ENCODE measurements around the gene CACNA2D3.

The CACNA2D3 gene

DNA sequence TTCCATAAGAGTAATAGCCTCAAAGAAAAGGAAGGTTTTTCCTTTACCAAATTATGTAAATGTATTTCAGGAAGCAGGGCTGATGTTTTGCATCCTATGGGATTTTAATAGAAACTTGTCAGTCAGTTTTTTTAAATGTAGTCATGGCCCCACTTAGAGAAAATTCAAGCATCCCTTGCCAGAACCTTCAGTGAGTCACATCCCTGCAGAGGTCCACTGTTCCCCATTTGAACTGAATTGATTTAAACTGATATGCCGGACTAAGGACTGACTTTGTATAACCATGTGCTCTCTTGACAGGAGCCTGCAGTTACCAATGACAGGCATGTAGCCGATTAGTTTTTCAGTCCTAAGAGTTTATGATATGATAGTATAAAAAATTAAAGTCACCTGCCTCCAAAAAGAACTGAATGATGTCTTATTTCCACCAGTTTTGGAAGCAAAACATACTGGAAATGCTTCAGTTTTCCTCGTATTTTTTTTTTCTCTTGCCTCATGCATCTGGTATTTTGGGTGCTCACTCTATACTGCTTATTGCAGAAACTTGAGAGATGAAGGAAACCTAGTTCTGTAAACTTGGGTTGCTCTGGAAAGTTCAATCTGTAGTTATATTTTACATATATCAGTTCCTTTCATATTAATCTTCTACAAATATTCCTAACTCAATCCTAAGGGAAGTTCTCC is 774.8 kb downstream of the CACNA2D3 start:
- DNase-seq: no peak

DNA sequence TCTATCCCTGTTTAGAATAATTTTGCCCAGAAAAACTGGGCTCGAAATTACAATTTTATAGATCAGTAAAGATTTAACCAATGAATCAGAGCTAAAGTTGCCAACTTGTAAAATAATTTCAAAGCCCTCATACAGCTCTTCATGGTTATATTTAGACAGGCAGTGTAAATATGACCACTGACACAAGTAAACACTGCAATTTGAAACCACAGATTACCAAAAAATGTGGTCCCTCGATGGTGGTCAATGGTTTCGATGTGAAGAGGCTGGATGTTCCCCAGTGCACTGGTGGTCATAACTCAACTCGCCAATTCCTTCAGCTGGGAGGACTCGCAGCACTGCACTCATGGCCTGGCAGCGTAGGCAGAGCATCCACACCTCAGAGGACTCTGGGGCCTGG is 776.9 kb downstream of the CACNA2D3 start:
- no peak for DNase-seq

DNA sequence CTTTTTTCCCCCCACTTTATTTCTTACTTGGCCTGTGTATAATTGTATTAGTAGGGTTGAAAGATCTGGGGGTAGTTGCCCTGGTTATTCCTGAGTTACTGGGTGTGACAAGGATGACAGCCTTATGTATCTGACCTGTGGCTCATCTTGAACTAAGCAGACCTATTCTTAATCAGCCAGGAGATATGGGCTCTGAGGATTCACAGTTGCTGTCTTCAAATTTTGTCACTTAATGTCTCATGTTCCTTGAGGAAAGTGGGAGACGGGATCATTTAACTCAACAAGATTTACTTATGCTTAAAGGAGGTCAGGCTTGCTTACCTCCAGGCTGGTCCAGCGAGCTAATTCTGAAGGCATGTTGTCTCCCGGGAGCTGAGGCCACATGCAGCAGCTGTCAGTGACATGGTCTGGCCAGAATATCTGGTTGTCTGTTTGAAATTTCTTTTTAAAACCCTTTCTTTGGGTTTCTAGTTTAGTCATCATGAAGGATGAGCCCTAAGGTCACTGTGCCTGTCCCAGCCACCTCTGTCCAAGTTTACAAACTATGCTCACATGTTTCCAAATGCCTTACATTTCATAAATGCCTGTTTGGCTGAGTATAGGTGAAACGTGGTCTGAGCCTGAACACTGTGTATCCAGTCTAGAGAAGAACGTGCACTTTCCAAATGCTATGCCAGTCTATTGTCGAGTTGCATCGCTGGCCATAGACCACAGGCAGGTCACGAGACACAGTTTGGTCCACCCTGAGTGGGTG is 778.7 kb downstream of the CACNA2D3 start:
- no peak for DNase-seq

DNA sequence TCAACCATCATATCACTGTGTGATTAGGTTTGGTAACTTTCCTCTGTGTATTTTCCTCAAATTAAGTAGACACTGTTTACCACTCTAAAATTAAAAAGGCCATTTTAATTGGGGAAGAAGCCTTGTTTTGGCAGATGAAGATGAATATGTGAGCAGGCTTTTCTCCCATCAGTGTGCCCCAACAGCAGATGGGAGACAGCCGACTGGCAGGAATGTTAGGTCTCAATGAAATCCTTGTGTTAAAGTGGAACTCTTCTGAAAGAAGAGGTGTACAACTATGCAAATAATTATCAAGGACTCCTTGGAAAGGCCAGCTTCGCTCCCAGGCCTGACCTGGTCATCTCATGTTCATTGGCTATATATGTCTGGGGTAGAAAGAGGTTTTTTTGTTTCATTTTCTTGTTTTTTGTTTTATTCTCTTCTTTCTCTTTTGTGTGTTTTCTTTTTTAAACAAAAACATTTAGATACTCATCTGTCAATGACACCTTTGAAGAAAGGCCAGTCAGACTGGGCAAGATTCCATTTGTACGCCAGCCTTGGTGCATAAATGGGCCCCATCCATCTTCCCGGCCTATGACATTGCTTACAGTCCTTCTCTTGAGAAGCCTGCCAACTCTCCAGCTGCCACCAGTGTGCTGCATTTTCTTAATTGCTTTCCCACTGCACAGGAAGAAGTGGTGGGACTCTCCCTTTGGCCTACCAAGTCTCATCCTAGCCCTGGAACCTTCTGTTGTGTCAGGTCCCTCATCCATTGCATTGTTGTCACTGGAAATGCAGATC is 779.7 kb downstream of the CACNA2D3 start:
- no peak for DNase-seq

DNA sequence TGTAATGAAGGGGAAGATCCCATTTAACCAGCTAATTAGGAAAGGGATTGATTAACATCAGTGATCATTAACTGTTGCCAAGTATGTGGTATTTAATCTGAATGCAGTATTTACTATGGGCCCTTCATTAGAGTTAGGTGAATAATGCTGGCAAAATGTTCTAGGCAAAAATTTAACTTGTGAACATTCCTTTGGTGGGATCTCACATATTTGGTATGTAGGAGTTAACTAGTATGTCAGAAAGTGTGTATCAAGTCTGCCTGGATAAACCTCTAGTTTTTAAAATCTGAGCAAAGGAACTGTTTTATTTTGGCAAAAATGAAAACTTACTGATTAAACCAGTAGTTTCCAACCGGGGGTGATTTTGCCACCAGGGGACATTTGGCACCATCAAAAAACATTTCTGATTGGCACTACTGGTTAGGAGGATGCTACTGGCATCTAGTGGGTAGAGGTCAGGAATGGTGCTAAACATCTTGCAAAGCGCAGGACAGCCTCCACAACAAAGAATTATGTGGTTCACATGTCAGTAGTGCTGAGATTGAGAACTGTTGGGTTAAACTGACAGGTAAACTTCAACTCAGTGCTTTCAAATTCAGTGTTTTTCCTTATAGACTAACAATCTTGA is 783.0 kb downstream of the CACNA2D3 start:
- no peak for DNase-seq

DNA sequence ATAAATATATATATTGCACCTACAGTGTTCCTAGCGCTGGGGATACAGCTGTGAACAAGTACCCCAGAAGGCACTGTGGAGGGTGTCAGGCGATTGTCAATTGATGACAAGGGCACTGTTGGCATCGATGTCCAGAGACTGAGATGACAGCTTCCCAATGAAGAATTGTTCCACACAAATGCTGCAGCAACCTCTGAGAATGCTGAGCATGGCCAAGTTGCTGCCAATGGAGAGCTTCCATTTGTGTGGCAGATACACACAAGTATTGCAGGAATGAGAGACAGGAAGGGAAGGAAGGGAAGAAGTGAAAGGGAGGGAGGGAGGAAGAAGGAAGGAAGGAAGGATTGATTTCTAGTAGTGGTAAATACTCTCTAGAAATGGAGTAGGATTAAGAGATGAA is 783.6 kb downstream of the CACNA2D3 start:
- DNase-seq: no peak

DNA sequence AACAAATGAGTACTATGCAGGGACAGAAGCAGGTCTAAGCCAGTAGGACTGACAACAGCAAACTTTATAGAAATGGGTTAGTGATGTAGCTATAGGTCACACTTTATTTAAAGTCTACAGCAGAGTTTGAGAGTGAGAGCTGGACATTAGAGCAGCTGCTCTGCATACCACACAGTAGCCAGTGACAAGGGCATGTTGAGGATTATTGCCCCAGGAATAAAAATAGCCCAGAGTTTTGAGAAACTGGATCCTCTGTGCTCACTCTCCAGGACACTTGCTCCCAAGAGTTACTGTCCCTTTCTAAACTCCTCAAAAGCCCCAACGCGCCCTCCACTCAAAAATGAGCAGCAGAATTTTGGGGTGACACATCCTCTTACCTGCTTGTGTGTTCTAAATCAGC is 784.4 kb downstream of the CACNA2D3 start:
- no peak for DNase-seq

DNA sequence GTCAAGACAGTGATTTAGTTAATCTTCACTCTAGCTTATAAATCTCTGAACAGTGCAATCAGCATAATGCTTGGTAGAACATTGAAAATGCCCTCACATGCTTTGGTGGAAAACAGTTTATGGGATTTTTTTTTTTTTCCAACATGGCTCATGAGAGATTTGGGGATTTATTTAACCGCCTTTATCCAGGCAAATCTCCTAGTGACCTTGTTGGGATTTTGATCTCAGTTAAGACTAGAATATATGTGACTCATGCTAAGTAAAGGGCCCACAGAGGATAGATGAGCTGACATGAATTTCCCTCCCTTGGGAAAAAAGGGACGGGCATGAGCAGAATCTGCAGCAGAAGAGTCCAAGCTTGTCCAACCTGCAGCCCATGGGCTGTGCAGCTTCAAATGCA is 786.8 kb downstream of the CACNA2D3 start:
- no peak for DNase-seq

DNA sequence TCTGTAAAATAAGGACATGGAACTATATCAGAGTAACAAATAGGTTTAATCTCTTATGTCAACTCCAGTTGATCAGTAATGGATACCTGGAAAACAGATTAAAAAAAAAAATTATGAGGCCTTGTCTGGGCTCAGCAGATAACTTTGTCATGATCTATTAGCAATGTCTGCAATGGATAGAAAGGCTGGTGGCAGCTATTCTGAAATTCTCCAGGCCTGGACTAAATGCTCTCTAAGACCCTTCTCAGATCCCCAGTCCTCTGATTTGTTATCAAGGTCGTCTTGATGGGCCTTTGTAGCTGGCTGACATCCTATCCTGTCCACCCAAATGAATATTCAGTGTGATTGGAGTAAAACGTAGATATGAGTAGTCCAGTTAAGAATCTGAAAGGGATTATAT is 791.8 kb downstream of the CACNA2D3 start:
- no peak for DNase-seq

DNA sequence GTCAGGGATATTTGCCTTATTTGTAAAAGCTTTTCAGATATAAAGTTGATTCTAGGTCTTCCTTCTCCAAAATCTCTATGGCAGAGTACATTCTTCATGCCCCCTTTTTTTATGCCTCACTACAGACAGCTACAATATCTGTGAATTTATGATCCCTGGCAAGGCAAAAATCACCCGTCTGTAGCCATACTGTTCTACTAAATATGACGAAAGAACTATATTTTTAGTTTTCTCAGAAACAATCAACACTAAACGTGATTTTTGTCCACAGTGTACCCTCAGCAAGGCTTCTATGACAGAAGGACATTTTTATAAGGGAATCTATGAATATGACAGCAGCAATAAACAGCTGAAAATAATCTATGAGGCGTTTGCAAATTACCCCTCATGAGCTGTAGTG is 792.8 kb downstream of the CACNA2D3 start:
- DNase-seq: no peak

DNA sequence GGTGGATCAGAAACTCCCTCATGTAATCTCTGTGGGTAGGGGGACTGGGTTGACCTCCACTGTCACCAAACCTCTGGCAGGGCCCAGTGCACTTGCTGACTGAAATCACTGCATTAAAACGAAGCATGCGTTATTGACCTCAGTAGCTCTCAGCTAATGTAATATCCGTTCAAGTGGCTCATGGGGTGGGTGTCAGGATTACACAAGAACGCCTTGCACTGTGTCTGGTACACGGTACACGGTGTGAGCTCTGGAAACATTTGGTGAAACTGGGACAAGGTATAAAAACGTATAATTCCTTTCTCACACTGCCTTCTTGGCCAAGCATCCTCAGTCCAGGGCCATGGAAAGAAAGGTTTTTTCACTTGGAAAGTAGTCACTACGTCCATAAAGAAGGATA is 793.6 kb downstream of the CACNA2D3 start:
- no peak for DNase-seq

DNA sequence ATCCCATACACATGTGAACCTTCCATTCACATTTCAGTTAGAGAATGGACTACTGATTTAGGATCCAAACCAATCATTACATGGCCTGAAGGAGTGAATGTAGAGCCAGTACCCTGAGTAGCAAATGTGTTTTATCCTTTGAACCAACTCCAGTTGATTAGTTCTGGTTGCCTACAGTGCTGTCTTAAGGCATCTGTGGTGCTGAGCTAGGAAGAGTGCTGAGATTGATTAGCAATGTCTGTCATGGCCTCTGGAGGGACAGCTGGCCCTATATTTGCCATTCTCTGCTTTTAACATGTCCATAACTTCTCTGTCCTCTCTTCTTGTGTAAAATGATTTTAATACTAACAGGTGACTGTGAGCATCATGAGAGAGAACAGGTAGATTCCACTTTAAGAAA is 794.4 kb downstream of the CACNA2D3 start:
- DNase-seq: no peak

DNA sequence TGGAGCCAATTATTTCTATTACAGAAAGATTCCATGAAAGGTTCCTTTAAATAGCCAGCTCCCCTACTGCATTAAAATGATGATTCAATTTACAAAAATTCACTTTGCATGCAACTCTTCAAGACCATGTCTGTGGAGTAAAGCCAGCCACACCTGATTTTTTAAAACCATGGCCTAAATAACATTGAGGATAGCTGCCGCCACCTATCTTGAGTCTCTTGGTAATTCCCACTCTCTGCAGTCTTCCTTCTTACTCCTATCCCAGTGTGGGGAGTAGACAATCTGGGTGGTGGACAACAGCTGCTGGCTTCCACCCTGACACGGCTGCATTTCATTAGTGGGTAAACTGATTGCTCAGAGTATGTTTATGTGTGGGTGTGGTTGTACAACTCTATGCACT is 794.8 kb downstream of the CACNA2D3 start:
- DNase-seq: no peak

DNA sequence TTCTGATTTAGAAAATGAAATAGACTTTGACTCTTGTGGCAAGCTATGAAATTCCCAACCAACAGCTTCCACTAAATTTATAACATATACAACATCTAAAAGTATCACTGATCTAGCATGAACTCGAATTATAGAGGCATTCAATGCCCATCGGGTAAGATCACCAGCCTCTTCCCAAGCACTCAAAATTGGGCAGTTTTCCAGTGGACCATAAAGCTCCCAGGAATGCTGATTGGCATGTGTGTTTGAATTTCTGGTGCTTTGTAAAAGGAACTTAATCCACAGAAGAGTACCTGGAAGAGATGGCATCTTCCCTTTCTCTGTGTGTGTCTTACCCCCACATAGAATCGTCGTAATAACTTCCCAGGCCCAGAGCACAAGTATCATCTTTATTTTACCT is 795.5 kb downstream of the CACNA2D3 start:
- DNase-seq: no peak

DNA sequence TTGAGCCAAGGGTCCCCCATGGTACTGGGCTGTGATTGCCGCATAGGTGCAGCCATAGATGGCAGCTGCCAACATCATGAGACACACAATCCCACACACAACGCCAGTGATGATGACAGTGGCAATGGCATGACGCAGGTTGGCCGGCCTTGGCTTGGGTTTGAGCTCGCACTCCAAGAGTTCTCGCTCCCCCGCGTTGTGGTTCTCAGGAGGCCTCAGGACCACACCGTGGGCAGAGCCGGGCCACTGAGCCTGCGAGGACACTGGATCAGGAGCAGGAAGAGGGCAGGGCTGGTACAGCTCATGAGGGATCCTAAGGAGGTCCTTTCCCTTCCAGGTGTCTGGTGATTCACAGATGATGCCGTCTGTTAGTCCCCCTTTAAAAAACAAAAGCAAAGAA is 796.2 kb downstream of the CACNA2D3 start:
- no peak for DNase-seq

DNA sequence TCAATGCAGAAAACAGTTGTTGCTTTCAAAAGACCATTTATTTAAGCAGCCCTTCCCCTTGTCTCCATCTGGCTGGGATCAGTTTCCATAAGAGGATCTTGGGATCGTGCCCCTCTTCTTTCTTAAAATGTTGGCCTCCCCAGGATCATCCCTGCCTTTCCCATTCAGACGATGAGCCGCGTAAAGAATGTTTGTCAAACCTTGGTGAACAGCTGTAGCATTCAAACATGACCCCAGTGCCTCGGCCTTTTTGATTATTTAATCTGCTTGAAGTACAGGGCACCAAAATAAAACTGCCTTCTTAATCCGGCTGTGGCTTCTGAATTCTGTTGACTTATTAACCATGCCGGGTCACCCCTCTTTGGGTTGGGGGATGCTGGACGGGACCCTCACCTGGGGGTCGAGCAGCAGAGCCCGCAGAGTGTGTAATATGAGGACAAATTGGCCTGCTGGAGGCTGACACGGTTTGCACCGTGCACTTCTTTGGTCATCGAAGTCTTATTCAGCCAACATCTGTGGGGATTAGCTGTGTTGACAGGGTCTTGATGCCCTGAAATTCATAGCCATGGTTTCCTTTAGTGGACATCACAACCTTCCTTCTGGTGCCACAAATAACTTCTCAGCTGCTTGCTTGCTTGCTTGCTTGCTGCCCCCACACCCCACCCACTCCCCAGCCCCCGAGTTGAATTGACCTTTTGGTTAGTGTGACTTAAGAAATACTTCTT is 805.9 kb downstream of the CACNA2D3 start, which contains the start of gene LRTM1:
Gene LRTM1 (minus strand): TSS at position 14 of the 725 bp plus-strand sequence. CDS start 148 bp downstream, outside the sequence.
- no peak for DNase-seq

DNA sequence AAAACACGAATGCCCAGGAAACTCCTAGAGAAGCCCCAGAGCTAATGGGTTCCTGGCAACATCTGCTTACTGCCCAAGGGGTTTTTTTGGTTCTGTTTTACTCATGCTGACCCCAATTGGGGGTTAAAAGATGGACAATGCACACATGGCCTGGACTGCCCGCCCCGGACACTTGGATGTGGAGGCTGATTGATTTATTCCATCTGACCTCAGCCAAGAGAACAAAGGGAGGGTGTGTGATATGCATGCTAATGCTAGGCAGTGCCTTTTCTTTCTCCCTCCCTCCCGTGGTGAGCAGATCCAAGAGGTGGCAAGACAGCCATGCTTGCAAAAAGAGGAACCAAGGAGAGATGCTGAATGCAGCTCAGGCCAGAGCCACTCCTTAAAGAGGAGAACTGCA is 808.8 kb downstream of the CACNA2D3 start:
- DNase-seq: no peak

DNA sequence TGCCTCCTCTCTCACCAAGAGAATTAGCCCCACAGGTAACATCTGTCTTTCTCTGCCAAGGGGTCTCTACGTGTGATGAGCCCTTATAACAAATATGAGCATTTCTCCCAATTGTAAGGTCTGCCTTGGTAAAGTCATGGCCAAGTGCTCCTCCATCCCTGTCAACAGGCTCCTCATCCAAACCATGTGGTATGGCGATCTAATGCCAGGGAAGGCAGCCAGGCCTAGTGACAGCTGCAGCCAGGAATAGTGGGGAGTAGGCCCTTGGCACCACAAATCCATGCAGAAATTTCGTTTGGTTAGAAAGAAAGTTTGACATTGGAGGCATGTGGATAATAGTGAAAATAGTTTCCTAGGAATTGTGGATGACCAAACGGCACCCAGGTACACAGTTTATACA is 810.3 kb downstream of the CACNA2D3 start:
- no peak for DNase-seq

DNA sequence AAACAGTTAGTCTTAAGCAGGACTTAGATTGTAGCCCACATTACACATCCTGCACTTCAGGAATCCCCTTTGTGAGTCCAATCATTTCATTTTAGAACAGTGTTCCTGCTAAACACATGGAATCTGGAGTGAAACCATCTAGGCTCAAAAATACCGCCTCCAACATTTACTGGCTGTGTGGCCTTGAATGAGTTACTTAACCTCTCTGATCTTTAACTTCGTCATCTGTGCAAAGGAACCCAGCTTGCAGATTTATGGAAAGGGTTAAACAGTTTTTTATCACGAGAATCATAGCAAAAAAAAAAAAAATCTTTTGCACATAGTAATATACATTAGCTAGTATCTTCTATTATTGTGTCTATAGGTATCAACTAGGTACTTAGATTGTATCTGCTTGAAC is 813.5 kb downstream of the CACNA2D3 start:
- no peak for DNase-seq

DNA sequence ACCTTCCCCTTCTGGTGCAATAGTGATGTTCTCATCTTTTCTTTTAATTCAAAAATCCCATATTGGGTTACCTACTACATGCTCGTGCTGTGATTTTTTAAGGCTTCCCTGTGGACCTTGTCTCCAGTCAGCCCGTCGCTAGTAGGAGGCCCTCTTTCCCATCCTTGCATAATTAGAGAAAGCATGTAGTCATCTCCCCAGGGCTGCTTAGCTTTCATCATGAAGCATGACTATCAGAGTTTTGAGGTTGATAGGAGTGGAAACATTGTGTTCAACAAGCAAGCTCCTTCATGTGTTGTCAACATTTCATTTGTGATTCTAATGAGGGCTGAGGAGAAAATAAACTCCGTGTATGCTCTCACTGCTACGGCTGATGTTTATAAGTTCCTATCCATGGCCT is 814.2 kb downstream of the CACNA2D3 start:
- no peak for DNase-seq

DNA sequence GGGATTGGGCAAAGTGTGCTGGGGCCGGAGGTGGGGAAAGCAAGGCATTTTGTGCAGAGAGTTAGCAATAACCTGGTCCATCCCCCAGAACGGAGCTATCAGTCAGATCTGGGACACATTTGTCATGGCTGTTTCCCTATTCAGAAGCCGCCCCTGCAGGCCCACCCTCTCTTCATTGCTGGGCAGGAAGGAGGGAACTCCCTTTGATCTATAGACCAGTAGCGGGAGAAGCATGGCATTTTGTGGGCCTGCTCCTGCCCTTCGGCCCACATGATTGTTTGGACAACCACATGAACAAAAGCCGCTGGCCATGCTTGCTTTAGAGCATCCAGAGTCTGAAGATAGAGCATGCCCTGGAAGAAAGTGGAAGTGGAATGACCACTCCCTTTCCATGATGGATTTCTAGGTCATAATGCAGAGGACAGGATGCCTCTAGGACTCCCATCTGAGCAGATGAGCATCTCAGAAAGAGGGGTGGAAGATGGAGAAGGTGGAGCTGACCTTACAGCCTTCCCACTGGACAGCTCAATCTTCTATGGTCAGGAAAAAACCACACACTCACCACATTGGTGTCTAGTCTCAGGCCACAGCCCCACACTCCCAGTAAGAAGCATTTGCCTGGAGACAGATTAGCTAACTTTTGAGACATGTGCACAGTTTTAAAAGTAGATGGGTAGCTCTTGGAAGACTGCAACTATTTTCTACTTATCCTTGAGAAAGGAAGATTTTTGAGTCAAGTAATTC is 817.4 kb downstream of the CACNA2D3 start:
- DNase-seq: no peak

DNA sequence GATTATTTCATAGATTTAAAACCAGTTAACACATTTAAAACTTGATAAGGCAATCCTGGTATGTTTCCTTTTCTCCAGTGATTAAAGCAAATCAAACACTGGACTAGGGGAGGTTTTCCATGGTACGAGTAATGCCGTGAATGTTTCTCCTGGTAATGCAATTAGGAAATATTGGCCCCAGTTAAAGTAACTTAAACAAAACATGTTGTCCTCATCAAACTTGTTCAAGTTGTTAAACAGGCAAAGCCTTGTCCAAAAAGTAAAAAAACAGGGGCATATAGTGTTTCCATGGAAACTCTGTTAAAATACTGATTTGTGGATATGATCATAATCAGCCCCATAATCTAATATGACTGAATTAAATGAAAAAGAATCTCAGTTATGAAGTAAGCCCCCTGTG is 818.6 kb downstream of the CACNA2D3 start:
- no peak for DNase-seq

All from central memory CD4-positive, alpha-beta T cell (primary cell).